ELR (cell line): ENCODE results near the gene PAPPA.

ENCODE experiments used
- DNase-seq: peaks from one replicate; pipeline ENCODE4 v3.0.0-alpha.2; 2015; ENCODE audit warnings: low read depth

PAPPA gene

DNA sequence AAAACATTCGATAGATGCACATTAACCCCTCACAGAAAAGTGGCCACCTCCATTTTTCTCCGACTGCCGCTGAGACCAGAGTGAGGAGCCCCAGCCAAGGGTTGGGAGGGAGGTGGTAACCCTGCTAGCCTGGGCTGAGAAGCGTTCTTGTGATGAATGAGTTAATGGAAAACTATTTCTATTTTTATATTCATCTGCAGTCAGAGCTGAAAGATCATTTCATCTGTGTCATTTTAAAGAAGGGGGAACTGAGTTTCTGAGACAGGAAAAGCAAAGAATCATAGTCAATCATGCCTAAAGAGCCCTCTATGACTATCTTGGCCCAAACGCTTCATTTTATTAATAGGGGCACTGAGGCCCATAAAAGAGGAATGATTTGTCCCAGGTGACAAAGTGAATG is 229.5 kb downstream of the PAPPA start:
- no peak for DNase-seq

- DNase-seq, result peak; percentile 13
These were observed 230.3 kb downstream of the PAPPA start for GRCh38 chr9:116383936-116384335.

DNA sequence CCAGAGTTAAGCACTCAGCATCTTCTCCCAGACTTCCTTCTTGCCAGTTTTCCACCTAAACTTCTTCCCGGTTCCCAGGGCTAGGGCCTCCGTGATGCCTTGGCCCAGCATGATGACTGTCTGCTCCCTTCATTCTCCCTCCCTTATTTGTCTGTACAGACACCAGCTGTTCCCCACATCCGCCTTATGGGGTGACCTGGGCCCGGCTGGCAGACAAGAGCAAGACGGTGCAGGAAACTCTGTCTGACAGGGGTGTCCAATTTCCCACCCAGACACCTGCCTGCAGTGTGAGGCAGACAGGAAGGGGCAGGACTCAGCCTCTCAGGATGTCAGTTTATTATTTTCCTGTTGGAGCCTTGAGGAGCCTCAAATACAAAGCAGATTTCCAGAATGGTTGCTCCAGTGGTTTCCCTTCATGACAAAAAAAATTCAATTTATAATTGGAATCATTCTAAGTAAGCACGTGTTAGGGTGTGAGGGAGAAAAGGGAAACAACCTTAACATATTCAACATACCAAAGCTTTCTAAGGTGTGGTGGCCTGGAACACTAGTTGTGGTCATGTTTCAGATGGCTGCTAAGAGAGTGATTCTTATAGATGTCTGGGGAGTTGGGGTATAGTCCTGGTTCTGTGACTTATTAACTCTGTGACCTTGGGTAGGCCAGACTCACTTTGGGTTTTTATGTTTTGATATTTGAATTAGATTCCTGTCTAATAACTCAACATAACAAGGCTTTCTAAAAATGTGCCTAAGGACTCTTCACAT is 234.5 kb downstream of the PAPPA start:
- DNase-seq, result no peak

- DNase-seq, result peak; percentile 13
These were observed 236.1 kb downstream of the PAPPA start for GRCh38 chr9:116389541-116390302.

DNA sequence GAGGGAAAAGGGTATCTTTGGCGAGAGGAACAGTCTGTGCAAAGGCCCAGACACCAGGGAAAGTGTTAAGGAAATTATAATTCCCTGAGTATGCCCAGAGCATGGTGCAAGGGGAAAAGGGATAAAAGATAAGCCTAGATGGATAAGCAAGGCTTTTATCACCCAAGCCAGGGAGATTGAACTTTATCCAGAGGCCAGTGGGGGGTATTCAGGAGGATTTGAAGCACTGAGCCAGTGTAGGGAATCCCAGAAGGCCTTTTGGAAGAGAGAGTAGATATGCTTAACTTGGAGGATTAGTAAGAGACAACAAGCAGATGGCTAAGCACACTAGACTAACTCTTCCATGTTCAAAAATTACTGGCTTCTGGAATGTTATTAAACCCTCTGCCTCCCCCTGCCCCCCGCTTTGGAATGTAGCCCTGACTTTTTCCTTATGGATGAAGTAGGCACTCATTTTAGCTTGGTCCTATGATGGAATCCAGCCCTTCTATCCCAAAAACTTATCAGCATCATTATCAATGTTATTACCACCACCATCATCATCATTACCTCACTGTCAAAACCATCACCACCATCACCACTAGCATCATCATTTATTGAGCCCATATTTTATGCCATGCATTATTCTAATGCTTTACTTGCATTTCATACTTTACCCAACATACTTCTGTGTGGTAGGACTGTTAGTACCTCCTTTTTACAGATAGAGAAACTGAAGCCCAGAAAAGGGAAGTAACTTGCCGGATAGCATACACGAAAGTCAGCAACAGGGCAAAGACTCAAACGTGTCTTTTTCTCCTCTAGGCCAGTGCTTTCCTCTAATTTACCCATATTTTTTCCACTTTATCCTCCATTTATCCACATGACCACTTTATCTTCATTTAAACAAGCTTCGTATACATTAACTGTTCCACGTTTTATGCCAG is 237.0 kb downstream of the PAPPA start:
- no peak for DNase-seq

- DNase-seq, result peak; percentile 73
These were observed 237.8 kb downstream of the PAPPA start for GRCh38 chr9:116391306-116391900.

GRCh38 chr9:116393198-116393597 is 239.6 kb downstream of the PAPPA start:
- no peak for DNase-seq

DNA sequence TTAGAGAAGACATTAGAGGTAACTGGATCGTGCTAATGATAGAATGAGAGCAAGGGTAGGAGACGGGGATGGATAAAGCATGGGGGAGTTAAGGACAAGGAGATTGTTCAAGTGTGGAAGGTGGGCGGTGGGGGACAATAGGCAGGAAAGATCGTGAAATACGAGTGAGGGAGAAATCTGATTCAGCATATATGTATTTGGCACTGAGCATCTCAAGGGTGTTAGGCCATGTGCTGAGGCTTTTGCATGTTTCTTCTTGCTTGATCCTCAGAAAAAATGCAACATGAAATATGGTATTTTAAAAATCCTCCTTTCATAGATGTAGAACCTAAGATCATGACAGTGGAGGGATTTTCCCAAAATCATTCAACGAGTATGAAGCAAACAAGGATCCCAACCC is 240.5 kb downstream of the PAPPA start:
- DNase-seq, result no peak

- no peak for DNase-seq
These were observed 241.5 kb downstream of the PAPPA start for GRCh38 chr9:116394894-116395698.

- DNase-seq, result no peak
These were observed 242.1 kb downstream of the PAPPA start for GRCh38 chr9:116395699-116396037.

- no peak for DNase-seq
These were observed 249.6 kb downstream of the PAPPA start for GRCh38 chr9:116403171-116403570.

GRCh38 chr9:116404228-116404627 is 250.6 kb downstream of the PAPPA start:
- DNase-seq, result no peak

- no peak for DNase-seq
These were observed 251.7 kb downstream of the PAPPA start for GRCh38 chr9:116405321-116405720.

- DNase-seq, result no peak
These were observed 252.9 kb downstream of the PAPPA start for GRCh38 chr9:116406469-116406868.

DNA sequence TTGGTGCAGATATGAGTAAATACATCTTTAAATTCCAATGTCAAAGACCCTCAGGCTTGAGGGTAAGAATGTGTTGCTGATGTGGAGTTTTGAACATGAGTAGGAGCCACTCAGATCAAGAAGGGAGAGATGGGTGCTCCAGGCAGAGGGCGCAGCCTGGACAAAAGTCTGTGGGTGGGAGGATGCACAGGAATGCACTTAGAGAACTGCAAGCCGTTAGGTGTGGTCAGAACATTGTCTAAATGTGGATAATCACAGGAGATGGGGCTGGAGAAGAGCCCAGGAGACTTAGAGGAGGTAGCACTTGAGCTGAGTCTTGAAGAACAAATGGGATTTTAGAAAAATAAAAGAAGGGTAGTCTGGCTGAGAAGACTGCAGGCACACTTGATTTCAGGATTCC is 255.5 kb downstream of the PAPPA start:
- DNase-seq, result no peak

GRCh38 chr9:116409638-116410037 is 256.0 kb downstream of the PAPPA start:
- no peak for DNase-seq

DNA sequence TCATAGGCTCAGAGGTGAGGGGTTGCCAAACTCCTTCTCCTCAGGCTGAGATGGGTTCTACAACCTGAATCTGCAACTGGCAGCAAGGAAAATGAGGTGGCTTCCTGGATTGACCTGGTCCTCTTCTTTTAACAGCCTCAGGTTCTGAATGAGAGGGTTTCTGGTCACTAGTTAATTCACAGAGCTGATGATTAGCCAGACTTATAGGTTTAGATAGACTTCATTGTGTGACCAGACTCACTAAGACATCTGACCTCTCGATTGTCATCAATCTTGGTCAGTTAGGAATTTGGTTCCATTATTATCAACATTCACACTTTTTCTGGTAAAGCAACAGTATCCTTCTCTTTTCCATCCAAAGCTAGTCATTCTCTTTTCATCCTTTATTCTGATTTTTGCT is 257.9 kb downstream of the PAPPA start:
- DNase-seq, result no peak

DNA sequence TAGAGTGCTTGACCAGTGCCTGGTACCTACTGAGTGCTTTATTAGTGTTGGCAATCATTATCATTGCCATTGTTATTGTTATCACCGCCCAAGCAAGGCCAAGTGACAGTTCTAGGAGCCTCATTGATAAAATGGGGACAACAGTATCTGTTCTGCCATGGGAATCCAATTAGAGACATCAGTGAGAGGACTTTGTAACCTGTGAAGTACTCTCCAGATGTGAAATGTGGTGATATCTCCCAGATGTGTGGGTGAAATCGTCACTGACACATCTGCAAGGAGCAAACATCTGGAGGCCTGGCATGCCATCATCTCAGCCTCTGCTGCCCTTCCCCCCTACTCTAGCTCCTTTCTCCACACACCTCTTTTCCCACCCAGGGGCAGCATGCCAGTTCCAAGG is 260.8 kb downstream of the PAPPA start:
- no peak for DNase-seq

GRCh38 chr9:116416421-116416820 is 262.8 kb downstream of the PAPPA start:
- no peak for DNase-seq

DNA sequence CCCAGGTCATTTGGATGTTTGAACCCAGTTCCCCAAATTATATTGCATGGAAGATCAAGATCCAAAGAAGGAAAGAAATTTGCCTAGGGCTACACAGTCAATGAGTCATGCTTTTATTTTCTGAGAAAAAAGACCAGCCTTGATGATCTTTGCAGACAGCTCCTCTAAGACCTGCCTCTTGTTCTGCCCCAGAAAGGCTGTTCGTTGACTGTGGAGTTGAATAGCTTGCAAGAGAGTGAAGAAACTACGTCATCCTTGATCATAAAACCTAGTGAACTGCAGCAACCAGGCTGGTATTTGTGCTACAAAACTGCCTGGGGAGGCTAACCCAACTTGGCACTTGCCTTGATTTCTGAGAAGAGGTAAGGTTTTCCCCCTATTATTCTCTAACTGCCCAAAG is 263.9 kb downstream of the PAPPA start:
- DNase-seq, result peak; percentile 48

GRCh38 chr9:116419181-116419580 is 265.6 kb downstream of the PAPPA start:
- DNase-seq, result no peak
